Brain microvascular endothelial cell (primary cell): ENCODE data around the gene USP15.

Experiments
- DNase-seq: peaks from one replicate; pipeline ENCODE4 v3.0.0-alpha.2; 2020
- H3K27ac ChIP-seq: fragments of 250-450 bp; sonication (Bioruptor Pico); 2 replicates; pipeline ENCODE4 v1.5.1; 2020; ENCODE audit warnings: mild to moderate bottlenecking, moderate library complexity
- H3K27me3 ChIP-seq: fragments of 250-450 bp; sonication (Bioruptor Pico); replicated peaks from 2 replicates; pipeline ENCODE4 v1.5.1; 2020; ENCODE audit warnings: mild to moderate bottlenecking
- H3K36me3 ChIP-seq: fragments of 250-450 bp; sonication (Bioruptor Pico); replicated peaks from 2 replicates; pipeline ENCODE4 v1.5.1; 2020; ENCODE audit warnings: mild to moderate bottlenecking
- H3K4me3 ChIP-seq: 2 replicates; pipeline ENCODE4 v1.5.1; 2011; ENCODE audit warnings: low read depth, mild to moderate bottlenecking, control low read depth, low read length, moderate library complexity
- CTCF ChIP-seq: IDR thresholded peaks from 2 replicates; pipeline ENCODE4 v1.5.1; 2011; ENCODE audit warnings: low read depth, mild to moderate bottlenecking, moderate library complexity, low read length, control low read depth, inconsistent platforms; ENCODE audit errors: missing control alignments
- in situ Hi-C: cut with HindIII; loops from 2 replicates; pipeline ENCODE4 v1.10.0; 2017; ENCODE audit warnings: low sequenced_read_pairs, low pct_ligation_motif_present

The USP15 gene

GRCh38 chr12:62382526-62382925 is 122.3 kb downstream of the USP15 start:
- in situ Hi-C loops: no loop called here

GRCh38 chr12:62396750-62397149 is 136.5 kb downstream of the USP15 start:
- no peak overlapping the region for H3K27ac ChIP-seq
- no peak overlapping the region for H3K4me3 ChIP-seq
- in situ Hi-C loops: no loop called here
- peak; percentile 56 for DNase-seq
- TF ChIP-seq CTCF: no peak
- H3K36me3 ChIP-seq: peaks cover 13% of the 10 kb centered on the region
- H3K27me3 ChIP-seq: no peaks in the 10 kb centered on the region

More at GRCh38 chr12:62382526-62382925, 122.3 kb downstream of the USP15 start:
- TF ChIP-seq CTCF: no peak
- Histone ChIP-seq H3K27ac (no peak overlapping the region), H3K36me3 (peaks cover 3% of the 10 kb centered on the region), H3K27me3 (no peaks in the 10 kb centered on the region), H3K4me3 (no peak overlapping the region)
- no peak for DNase-seq

- in situ Hi-C loops: no loop called here
- Histone ChIP-seq H3K27ac (no peak overlapping the region), H3K36me3 (peaks cover 5% of the 10 kb centered on the region), H3K27me3 (no peaks in the 10 kb centered on the region), H3K4me3 (no peak overlapping the region)
- no peak for TF ChIP-seq CTCF
- no peak for DNase-seq
These were observed 139.9 kb downstream of the USP15 start for GRCh38 chr12:62400135-62400534.

- H3K27me3 ChIP-seq: no peaks in the 10 kb centered on the region
- in situ Hi-C loops: no loop called here
- H3K27ac ChIP-seq: no peak overlapping the region
- peaks cover 3% of the 10 kb centered on the region for H3K36me3 ChIP-seq
- no peak for DNase-seq
- TF ChIP-seq CTCF: no peak
- H3K4me3 ChIP-seq: no peak overlapping the region
These were observed 141.4 kb downstream of the USP15 start for GRCh38 chr12:62401631-62402030.

GRCh38 chr12:62403031-62403430 is 142.8 kb downstream of the USP15 start:
- in situ Hi-C loops: no loop called here
- Histone ChIP-seq H3K27ac (no peak overlapping the region), H3K36me3 (peaks cover 3% of the 10 kb centered on the region), H3K4me3 (no peak overlapping the region), H3K27me3 (no peaks in the 10 kb centered on the region)
- TF ChIP-seq CTCF: no peak
- no peak for DNase-seq

GRCh38 chr12:62407587-62407986 is 147.4 kb downstream of the USP15 start:
- no peaks in the 10 kb centered on the region for H3K27me3 ChIP-seq
- H3K27ac ChIP-seq: no peak overlapping the region
- H3K36me3 ChIP-seq: peaks cover 2% of the 10 kb centered on the region
- no peak for TF ChIP-seq CTCF
- DNase-seq: no peak
- no peak overlapping the region for H3K4me3 ChIP-seq
- in situ Hi-C loops: no loop called here
